Activated CD4-positive, alpha-beta T cell treated with anti-CD3 and anti-CD28 coated beads, Interleukin-2, amount 10 ng/mL, durations not matched to agents 24 days and 14 days (primary cell): ENCODE data around the gene CD53. TPM values are rescaled to one million over a fixed set of nuclear protein-coding genes. Genes with fewer than 3 reads are reported as not detected.
A peak's percentile ranks its signal among the peaks of the same experiment; 100 is the strongest.
"Not testable (repeated sequence)": the region's sequence is repeated elsewhere in the genome, so short reads cannot be mapped to it uniquely, and the experiment has no call there.

Experiments
- DNase-seq: peaks from one replicate; pipeline ENCODE4 v3.0.0; 2022
- H3K27ac Mint-ChIP-seq: one replicate; pipeline ENCODE4 v1.8.0; 2022; ENCODE audit warnings: mild to moderate bottlenecking, mixed read lengths
- H3K27me3 Mint-ChIP-seq: one replicate; pipeline ENCODE4 v1.8.0; 2022; ENCODE audit warnings: mixed read lengths
- H3K36me3 Mint-ChIP-seq: one replicate; pipeline ENCODE4 v1.8.0; 2022; ENCODE audit warnings: low read depth, mild to moderate bottlenecking, mixed read lengths
- H3K4me1 Mint-ChIP-seq: one replicate; pipeline ENCODE4 v1.8.0; 2021; ENCODE audit warnings: mixed read lengths
- H3K4me3 Mint-ChIP-seq: one replicate; pipeline ENCODE4 v1.8.0; 2022; ENCODE audit warnings: mild to moderate bottlenecking, moderate library complexity, mixed read lengths
- H3K9me3 Mint-ChIP-seq: one replicate; pipeline ENCODE4 v1.8.0; 2021; ENCODE audit warnings: mixed read lengths
- intact Hi-C: fragments of 100-400 bp; cut with micrococcal nuclease; formaldehyde crosslinking; loops from one replicate; pipeline ENCODE4 v1.15.1; 2023
- total RNA-seq: library from RNA; stranded (reverse); gene quantifications from 2 replicates; pipeline ENCODE4 v1.2.3, GENCODE V29; 2022

Gene CD53
- total RNA-seq, 1 donor from 2014 or later: 185 TPM

DNA sequence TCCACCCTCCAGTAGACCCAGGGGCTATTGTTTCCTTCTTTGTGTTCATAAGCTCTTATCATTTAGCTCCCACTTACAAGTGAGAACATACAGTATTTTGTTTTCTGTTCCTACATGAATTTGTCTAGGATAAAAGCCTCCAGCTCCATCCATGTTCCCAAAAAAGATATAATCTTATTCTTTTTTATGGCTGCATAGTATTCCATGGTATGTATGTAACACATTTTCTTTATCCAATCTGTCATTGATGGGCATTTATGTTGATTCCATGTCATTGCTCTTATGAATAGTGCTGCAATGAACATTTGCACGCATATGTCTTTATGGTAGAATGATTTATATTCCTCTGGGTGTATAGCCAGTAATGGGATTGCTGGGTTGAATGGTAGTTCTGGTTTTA lies 11.0 kb upstream of the CD53 start:
- H3K36me3 Mint-ChIP-seq, H3K27ac Mint-ChIP-seq, H3K27me3 Mint-ChIP-seq, H3K4me3 Mint-ChIP-seq, DNase-seq: not testable (repeated sequence)
- intact Hi-C loops: loop anchor here (2.0 to 5.0 kb wide), 2 partner anchors 13 to 35 kb away; no protein-coding TSS in a partner anchor
- Mint-ChIP-seq H3K9me3 (peaks cover 37% of the 10 kb centered on the region), H3K4me1 (peaks cover 21% of the 10 kb centered on the region)

DNA sequence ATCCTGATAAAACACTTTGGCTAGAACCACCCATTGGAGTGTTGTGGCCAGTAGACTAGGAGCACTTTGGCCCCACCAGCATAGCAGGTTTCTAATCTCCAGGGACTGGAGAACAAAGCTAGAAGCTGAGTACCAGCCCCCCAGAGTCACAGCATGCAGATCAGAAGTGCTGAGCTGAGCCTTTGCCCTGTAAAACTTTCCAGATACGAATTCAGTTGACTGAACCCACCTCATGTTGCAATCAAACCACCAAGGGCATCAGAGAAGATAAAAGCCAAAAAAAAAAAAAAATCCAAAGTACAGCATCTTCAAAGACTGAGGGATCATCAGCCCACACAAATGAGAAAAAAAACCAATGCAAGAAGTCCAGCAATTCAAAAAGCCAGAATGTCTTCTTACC lies 8.7 kb upstream of the CD53 start:
- intact Hi-C loops: loop anchor here (5.0 kb wide), 1 partner anchor 33 kb away; no protein-coding TSS in a partner anchor
- H3K9me3 Mint-ChIP-seq: peaks cover 48% of the 10 kb centered on the region

DNA sequence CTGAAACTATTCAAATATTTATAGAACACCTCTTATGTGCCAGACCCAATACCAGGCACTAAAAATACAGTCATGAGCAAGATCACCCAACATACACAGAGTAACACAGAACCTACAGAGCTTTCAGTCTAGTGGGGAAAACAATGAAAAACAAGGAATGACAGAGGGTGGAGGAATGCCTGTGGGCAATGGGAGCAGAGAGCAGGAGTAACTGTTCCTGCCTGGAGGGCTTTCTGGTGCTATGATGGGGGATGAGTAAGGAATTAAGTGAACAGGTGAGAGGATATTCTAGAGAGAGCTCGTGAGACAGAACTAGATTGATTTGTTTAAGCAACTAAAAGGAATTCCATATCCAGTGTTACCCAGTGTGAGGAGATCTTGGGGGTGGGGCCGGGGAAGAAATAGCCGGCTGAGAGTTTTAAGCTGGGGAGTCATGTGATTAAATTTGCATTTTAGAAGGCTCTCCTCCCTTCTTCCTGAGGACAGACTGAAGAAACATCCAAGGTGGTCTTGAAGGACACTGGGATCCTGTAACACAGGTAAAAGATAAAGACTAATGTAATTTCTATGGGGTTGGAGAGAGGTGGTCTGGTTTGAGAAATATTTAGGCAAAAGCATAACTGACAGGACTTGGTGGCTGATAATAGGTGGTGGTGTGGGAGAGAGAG lies 2.1 kb upstream of the CD53 start:
- no peak for DNase-seq
- H3K36me3 Mint-ChIP-seq: peaks cover 14% of the 10 kb centered on the region
- no peaks in the 10 kb centered on the region for H3K27me3 Mint-ChIP-seq
- H3K4me1 Mint-ChIP-seq: peaks cover 21% of the 10 kb centered on the region
- H3K4me3 Mint-ChIP-seq: no peak overlapping the region
- H3K27ac Mint-ChIP-seq: peak overlapping the region; percentile 17
- peaks cover 26% of the 10 kb centered on the region for H3K9me3 Mint-ChIP-seq
- intact Hi-C loops: loop anchor here (10.0 kb wide), 4 partner anchors 274 to 754 kb away; partner anchors contain the start of genes CEPT1 and DRAM2

More for the DNA sequence above, 8.7 kb upstream of the CD53 start:
- DNase-seq: no peak
- peaks cover 13% of the 10 kb centered on the region for H3K4me1 Mint-ChIP-seq
- H3K27me3 Mint-ChIP-seq: no peaks in the 10 kb centered on the region
- H3K36me3 Mint-ChIP-seq: peaks cover 9% of the 10 kb centered on the region
- no peak overlapping the region for H3K27ac Mint-ChIP-seq
- no peak overlapping the region for H3K4me3 Mint-ChIP-seq

DNA sequence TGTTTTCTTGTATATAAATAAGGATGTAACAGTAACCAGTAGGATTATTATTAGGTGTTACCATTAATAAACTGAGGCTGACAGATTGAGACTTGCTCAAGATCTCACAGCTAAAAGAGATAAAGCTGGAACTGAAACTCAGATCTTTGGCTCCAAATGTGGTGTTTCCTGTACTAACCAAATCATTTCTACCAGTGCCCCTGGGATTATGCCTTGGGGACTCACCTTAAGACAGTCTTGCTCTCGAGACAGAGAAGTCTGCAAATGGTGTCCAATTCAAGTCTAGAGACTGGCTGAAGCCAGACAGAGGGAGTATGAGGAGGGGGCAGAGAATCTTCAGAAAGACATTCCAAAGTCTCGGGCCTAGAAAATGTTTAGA lies 593 bp upstream of the CD53 start:
- Mint-ChIP-seq H3K27ac (peak overlapping the region; percentile 97), H3K27me3 (no peaks in the 10 kb centered on the region), H3K4me3 (peak overlapping the region; percentile 98), H3K36me3 (peaks cover 21% of the 10 kb centered on the region), H3K9me3 (peaks cover 12% of the 10 kb centered on the region), H3K4me1 (peaks cover 27% of the 10 kb centered on the region)
- intact Hi-C loops: loop anchor here (10.0 kb wide), 4 partner anchors 272 to 752 kb away; partner anchors contain the start of genes CEPT1 and DRAM2
- peak; percentile 61 for DNase-seq

DNA sequence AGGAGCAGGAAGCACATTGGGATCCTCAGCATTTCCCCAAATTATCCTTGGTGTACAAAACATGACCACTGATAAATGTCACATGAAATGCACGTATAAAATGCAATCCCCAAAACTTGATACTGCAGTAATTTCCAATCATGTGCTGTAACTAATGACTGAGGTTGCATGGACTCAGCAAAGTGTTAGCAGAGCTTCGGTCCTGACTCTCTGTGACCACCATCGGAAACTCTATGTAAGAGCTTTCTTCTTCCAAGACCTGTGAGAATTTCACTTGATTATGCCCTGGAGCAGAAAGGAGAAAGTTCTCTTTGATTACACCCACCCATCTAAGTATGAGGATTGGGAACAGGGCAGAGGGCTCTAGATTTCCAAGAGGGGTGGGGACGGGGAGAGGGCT lies 908 bp downstream of the CD53 start:
- Mint-ChIP-seq H3K4me1 (peaks cover 36% of the 10 kb centered on the region), H3K4me3 (peak overlapping the region; percentile 98), H3K36me3 (peaks cover 29% of the 10 kb centered on the region), H3K27me3 (no peaks in the 10 kb centered on the region), H3K27ac (peak overlapping the region; percentile 97), H3K9me3 (peaks cover 3% of the 10 kb centered on the region)
- intact Hi-C loops: loop anchor here (1.0 to 10.0 kb wide), 6 partner anchors 7 to 751 kb away; partner anchors contain the start of genes CEPT1 and DRAM2
- peak; percentile 71 for DNase-seq

DNA sequence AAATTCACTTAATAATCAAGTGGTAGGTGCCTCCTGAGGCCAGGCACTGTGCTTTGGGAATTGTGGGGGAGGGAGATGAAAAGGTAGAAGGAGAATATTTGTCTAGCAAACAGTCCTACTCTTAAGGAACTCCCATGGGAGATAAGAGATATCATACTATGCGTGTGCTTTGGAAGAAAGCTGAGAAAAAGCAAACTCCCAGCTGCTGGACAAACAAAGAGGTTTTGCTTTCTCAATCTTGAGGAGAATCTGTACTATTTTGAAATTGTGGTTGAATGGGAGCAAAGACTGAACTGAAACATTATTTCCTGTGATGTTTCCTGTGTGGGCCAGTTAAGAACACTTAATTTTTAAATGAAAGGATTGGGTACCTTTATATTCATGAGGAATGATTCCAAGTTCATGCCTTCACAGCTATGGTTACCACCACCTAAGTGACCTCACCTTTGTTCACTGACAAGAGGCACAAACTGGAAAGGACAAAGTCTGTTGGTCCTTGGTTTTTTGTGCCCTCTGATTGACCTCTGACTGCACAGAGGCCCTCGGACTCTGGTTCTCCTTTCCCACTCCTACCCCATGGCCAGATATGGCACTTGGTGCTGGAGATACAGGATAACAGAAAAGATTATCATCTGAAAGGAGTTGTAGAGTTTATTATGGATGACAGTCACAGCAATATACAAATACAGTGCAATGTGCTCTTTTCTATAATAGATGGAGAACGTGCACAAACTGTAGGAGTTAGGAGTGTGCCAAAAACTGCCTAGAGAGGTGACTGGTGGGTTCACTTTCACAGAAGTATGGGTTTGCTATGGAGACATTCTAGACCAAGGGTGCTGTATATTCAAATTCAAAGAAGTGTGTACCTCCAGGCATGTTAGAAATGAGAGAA lies 1.6 kb downstream of the CD53 start:
- Mint-ChIP-seq H3K27ac (peak overlapping the region; percentile 97), H3K36me3 (peaks cover 31% of the 10 kb centered on the region), H3K4me1 (peaks cover 38% of the 10 kb centered on the region), H3K4me3 (peak overlapping the region; percentile 98), H3K9me3 (peaks cover 3% of the 10 kb centered on the region), H3K27me3 (no peaks in the 10 kb centered on the region)
- intact Hi-C loops: loop anchor here (1.0 to 10.0 kb wide), 9 partner anchors 14 to 883 kb away; partner anchors contain the start of genes CEPT1, DDX20, DRAM2 and LRIF1
- DNase-seq: peak; percentile 76

DNA sequence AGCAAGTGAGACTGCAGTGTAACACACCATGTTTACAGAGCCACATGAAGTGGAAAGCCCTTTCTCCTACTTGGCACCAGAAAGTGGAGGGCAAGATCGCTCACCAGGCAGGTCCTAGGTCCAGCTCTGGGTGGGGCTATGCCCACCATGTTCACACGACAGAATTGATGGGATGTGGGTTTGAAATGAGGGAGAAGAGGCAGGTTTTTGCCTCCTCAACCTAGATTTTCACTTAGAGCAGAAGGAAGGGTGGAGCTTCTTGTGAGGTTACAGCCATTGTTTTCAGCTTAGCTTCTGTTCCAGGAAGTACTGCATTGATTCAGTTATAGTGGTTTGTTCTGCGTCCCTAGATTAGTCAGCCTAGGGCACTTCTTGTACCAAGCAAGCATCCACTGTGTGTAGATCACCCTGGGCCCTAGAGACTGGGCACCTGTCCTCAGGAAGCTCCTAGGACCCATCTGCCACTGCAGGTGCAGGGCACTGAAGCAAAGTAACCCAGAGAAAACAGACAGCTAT lies 2.3 kb downstream of the CD53 start:
- H3K27ac Mint-ChIP-seq: peak overlapping the region; percentile 97
- intact Hi-C loops: loop anchor here (1.0 to 10.0 kb wide), 9 partner anchors 13 to 882 kb away; partner anchors contain the start of genes CEPT1, DDX20, DRAM2 and LRIF1
- H3K9me3 Mint-ChIP-seq: peaks cover 3% of the 10 kb centered on the region
- H3K4me3 Mint-ChIP-seq: peak overlapping the region; percentile 98
- no peaks in the 10 kb centered on the region for H3K27me3 Mint-ChIP-seq
- DNase-seq: peak; percentile 90
- H3K36me3 Mint-ChIP-seq: peaks cover 34% of the 10 kb centered on the region
- peaks cover 42% of the 10 kb centered on the region for H3K4me1 Mint-ChIP-seq

DNA sequence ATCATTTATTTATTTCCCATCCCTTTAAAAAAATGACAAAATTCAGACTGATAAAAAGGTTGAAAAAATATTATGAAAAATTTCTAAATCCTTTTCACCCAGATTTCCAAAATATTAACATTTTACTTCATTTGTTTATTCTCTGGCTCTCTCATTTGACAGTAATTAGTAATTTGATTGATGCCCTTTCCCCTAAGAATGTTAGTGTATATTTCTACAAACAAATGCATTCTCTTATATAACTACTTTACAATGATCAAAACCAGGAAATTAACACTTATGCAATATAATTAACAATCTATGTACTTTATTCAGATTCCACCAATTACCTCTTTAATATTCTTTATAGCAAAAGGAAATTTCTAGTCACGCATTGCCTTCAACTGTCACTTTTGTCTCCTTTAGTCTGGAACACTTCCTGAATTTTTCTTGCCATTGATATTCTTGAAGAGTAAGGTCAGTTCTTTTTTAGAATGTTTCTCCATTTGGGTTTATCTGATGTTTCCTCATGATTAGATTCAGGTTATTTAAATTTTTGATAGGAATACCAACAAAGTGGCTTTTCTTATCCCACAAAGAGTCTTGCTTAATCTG lies 3.9 kb downstream of the CD53 start:
- peaks cover 41% of the 10 kb centered on the region for H3K36me3 Mint-ChIP-seq
- no peaks in the 10 kb centered on the region for H3K27me3 Mint-ChIP-seq
- no peak for DNase-seq
- peak overlapping the region; percentile 98 for H3K4me3 Mint-ChIP-seq
- peaks cover under 1% of the 10 kb centered on the region for H3K9me3 Mint-ChIP-seq
- peaks cover 48% of the 10 kb centered on the region for H3K4me1 Mint-ChIP-seq
- peak overlapping the region; percentile 84 for H3K27ac Mint-ChIP-seq
- intact Hi-C loops: loop anchor here (5.0 to 10.0 kb wide), 5 partner anchors 268 to 880 kb away; partner anchors contain the start of genes CEPT1, DDX20 and DRAM2

DNA sequence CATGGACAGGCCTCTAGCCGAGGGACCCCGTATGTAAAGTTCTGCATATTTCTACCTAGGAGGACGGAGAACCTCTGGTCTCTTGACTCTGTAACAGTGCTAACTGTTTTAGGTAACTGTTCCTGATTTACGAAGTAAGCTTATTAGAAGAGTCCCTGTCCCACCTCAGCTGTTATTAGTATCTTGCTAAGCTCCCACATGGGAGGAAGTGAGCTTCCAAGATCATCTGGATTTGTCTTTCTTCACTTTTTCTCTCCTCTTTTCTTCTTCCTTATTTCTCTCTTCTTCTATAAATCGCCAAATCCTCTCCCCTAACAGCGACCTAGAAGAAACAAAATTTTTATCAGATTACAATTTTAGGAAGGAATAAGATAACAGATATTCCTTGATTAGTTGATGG lies 4.4 kb downstream of the CD53 start:
- Mint-ChIP-seq H3K9me3 (peaks cover 3% of the 10 kb centered on the region), H3K27ac (peak overlapping the region; percentile 84), H3K4me3 (peak overlapping the region; percentile 98), H3K27me3 (no peaks in the 10 kb centered on the region), H3K4me1 (peaks cover 46% of the 10 kb centered on the region), H3K36me3 (peaks cover 44% of the 10 kb centered on the region)
- DNase-seq: peak; percentile 55
- intact Hi-C loops: loop anchor here (5.0 to 10.0 kb wide), 5 partner anchors 267 to 880 kb away; partner anchors contain the start of genes CEPT1, DDX20 and DRAM2

DNA sequence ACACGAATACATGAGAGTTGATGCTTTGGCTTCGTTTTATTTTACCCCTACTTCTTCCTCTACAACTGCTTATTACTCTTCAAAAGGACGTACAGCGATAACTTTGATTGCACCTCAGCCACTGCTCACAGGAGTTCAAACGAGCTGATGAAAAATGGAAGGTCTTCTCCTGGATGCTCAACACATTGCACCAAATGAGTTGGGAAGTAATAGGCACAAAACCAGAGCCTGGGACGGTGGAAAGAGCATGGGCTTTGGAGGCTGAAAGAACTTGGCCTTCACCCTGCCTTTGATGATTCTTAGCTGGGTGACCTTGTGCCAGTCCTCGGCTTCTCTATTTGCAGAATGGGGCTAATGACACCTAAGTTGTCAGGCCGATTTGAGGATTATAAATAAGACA lies 4.8 kb downstream of the CD53 start:
- Mint-ChIP-seq H3K4me1 (peaks cover 48% of the 10 kb centered on the region), H3K36me3 (peaks cover 47% of the 10 kb centered on the region), H3K9me3 (peaks cover 3% of the 10 kb centered on the region), H3K27me3 (no peaks in the 10 kb centered on the region), H3K4me3 (peak overlapping the region; percentile 98), H3K27ac (peak overlapping the region; percentile 84)
- peak; percentile 63 for DNase-seq
- intact Hi-C loops: loop anchor here (5.0 to 10.0 kb wide), 5 partner anchors 267 to 880 kb away; partner anchors contain the start of genes CEPT1, DDX20 and DRAM2

DNA sequence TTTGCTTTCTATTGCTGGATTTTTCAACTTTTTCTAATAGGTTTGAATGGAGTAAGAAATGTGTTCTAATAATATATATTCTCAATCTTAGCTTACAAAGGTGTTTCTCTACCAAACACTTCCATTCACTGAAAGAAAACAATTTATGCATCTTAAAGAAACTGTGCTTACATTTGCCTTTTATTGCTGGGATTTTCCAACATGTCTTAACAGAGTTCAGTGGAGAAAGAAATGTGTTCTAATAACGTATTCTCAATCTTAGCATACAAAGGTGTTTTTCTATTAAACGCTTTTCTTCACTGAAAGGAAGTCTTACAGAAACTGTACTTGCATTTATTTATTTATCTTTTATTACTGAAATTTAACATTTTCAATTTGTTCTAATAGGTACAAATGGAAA lies 5.6 kb downstream of the CD53 start:
- peaks cover 3% of the 10 kb centered on the region for H3K9me3 Mint-ChIP-seq
- intact Hi-C loops: loop anchor here (5.0 to 10.0 kb wide), 5 partner anchors 266 to 879 kb away; partner anchors contain the start of genes CEPT1, DDX20 and DRAM2
- H3K4me1 Mint-ChIP-seq: peaks cover 53% of the 10 kb centered on the region
- H3K27me3 Mint-ChIP-seq: no peaks in the 10 kb centered on the region
- peak overlapping the region; percentile 31 for H3K27ac Mint-ChIP-seq
- H3K36me3 Mint-ChIP-seq: peaks cover 47% of the 10 kb centered on the region
- H3K4me3 Mint-ChIP-seq: peak overlapping the region; percentile 98
- no peak for DNase-seq

DNA sequence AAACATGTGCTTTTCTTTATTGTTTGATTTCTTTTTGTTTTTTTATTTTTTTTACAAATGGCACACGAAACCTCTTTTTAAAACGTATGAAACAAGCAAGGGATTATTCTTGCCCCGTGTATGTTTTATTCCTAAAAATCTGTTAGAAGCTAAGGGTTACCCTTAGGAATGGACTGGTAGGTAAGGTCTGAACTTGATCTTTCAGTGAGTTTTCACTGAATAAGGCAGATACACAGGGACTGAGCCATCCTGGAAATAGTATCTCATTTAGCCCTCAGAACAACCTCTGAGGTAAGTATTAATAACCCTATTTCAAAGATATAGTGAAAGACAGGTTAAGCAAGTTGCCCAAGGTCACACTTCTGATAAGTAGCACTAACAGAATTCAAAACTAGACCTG lies 6.0 kb downstream of the CD53 start:
- H3K9me3 Mint-ChIP-seq: peaks cover 3% of the 10 kb centered on the region
- peak overlapping the region; percentile 84 for H3K4me3 Mint-ChIP-seq
- peaks cover 49% of the 10 kb centered on the region for H3K36me3 Mint-ChIP-seq
- H3K4me1 Mint-ChIP-seq: peaks cover 55% of the 10 kb centered on the region
- H3K27me3 Mint-ChIP-seq: no peaks in the 10 kb centered on the region
- peak overlapping the region; percentile 99 for H3K27ac Mint-ChIP-seq
- DNase-seq: no peak
- intact Hi-C loops: loop anchor here (5.0 to 10.0 kb wide), 5 partner anchors 266 to 878 kb away; partner anchors contain the start of genes CEPT1, DDX20 and DRAM2
